ENCODE results near the gene DFFA. TPM values are rescaled to one million over a fixed set of nuclear protein-coding genes. Genes with fewer than 3 reads are reported as not detected.
A peak's percentile ranks its signal among the peaks of the same experiment; 100 is the strongest.
"Not testable (repeated sequence)": the region's sequence is repeated elsewhere in the genome, so short reads cannot be mapped to it uniquely, and the experiment has no call there.

DFFA gene
- total RNA-seq, 1 donor from 2014 or later = 39.8 TPM

GRCh38 chr1:10457875-10458274, 14.5 kb downstream of the DFFA start:
- Mint-ChIP-seq H3K27me3 (ENCODE audit: unreplicated experiment) (no peaks in the 10 kb centered on the region), H3K9me3 (ENCODE audit: unreplicated experiment) (no peaks in the 10 kb centered on the region), H3K36me3 (ENCODE audit: unreplicated experiment) (peaks cover 9% of the 10 kb centered on the region), H3K4me1 (ENCODE audit: unreplicated experiment) (peaks cover 14% of the 10 kb centered on the region), H3K4me3 (ENCODE audit: unreplicated experiment) (no peak overlapping the region), H3K27ac (ENCODE audit: unreplicated experiment) (no peak overlapping the region)
- TF ChIP-seq CTCF (IDR thresholded peaks at IDR 0.05) = no peak
- DNase-seq (ENCODE audit: extremely low spot score, unreplicated experiment) = no peak

GRCh38 chr1:10457462-10457861, 14.9 kb downstream of the DFFA start:
- not testable (repeated sequence) for H3K27me3 Mint-ChIP-seq (ENCODE audit: unreplicated experiment); H3K27ac Mint-ChIP-seq (ENCODE audit: unreplicated experiment); H3K36me3 Mint-ChIP-seq (ENCODE audit: unreplicated experiment); DNase-seq (ENCODE audit: extremely low spot score, unreplicated experiment); H3K4me3 Mint-ChIP-seq (ENCODE audit: unreplicated experiment); H3K9me3 Mint-ChIP-seq (ENCODE audit: unreplicated experiment)
- peaks cover 18% of the 10 kb centered on the region for H3K4me1 Mint-ChIP-seq (ENCODE audit: unreplicated experiment)

- Mint-ChIP-seq H3K27me3 (ENCODE audit: unreplicated experiment) (no peaks in the 10 kb centered on the region), H3K4me1 (ENCODE audit: unreplicated experiment) (peaks cover 23% of the 10 kb centered on the region), H3K36me3 (ENCODE audit: unreplicated experiment) (peaks cover 5% of the 10 kb centered on the region), H3K27ac (ENCODE audit: unreplicated experiment) (no peak overlapping the region), H3K4me3 (ENCODE audit: unreplicated experiment) (no peak overlapping the region), H3K9me3 (ENCODE audit: unreplicated experiment) (no peaks in the 10 kb centered on the region)
- DNase-seq (ENCODE audit: extremely low spot score, unreplicated experiment) = no peak
- no peak for TF ChIP-seq CTCF (IDR thresholded peaks at IDR 0.05)
Measured at GRCh38 chr1:10456661-10457060, 15.7 kb downstream of the DFFA start.

- Mint-ChIP-seq H3K4me3 (ENCODE audit: unreplicated experiment) (no peak overlapping the region), H3K9me3 (ENCODE audit: unreplicated experiment) (no peaks in the 10 kb centered on the region), H3K36me3 (ENCODE audit: unreplicated experiment) (no peaks in the 10 kb centered on the region), H3K27me3 (ENCODE audit: unreplicated experiment) (no peaks in the 10 kb centered on the region), H3K27ac (ENCODE audit: unreplicated experiment) (no peak overlapping the region), H3K4me1 (ENCODE audit: unreplicated experiment) (peaks cover 29% of the 10 kb centered on the region)
- TF ChIP-seq CTCF (IDR thresholded peaks at IDR 0.05) = no peak
- DNase-seq (ENCODE audit: extremely low spot score, unreplicated experiment) = no peak
Measured at GRCh38 chr1:10456048-10456447, 16.3 kb downstream of the DFFA start.

GRCh38 chr1:10451287-10451686, 21.0 kb downstream of the DFFA start:
- peak overlapping the region; percentile 43 for H3K4me3 Mint-ChIP-seq (ENCODE audit: unreplicated experiment)
- H3K27ac Mint-ChIP-seq (ENCODE audit: unreplicated experiment) = peak overlapping the region; percentile 76
- H3K4me1 Mint-ChIP-seq (ENCODE audit: unreplicated experiment) = peaks cover 31% of the 10 kb centered on the region
- TF ChIP-seq CTCF (IDR thresholded peaks at IDR 0.05) = no peak
- H3K36me3 Mint-ChIP-seq (ENCODE audit: unreplicated experiment) = no peaks in the 10 kb centered on the region
- DNase-seq (ENCODE audit: extremely low spot score, unreplicated experiment) = peak; percentile 85
- no peaks in the 10 kb centered on the region for H3K9me3 Mint-ChIP-seq (ENCODE audit: unreplicated experiment)
- H3K27me3 Mint-ChIP-seq (ENCODE audit: unreplicated experiment) = no peaks in the 10 kb centered on the region

- peak overlapping the region; percentile 76 for H3K27ac Mint-ChIP-seq (ENCODE audit: unreplicated experiment)
- no peak for TF ChIP-seq CTCF (IDR thresholded peaks at IDR 0.05)
- H3K9me3 Mint-ChIP-seq (ENCODE audit: unreplicated experiment) = no peaks in the 10 kb centered on the region
- peak overlapping the region; percentile 43 for H3K4me3 Mint-ChIP-seq (ENCODE audit: unreplicated experiment)
- no peaks in the 10 kb centered on the region for H3K27me3 Mint-ChIP-seq (ENCODE audit: unreplicated experiment)
- no peak for DNase-seq (ENCODE audit: extremely low spot score, unreplicated experiment)
- peaks cover 31% of the 10 kb centered on the region for H3K4me1 Mint-ChIP-seq (ENCODE audit: unreplicated experiment)
- H3K36me3 Mint-ChIP-seq (ENCODE audit: unreplicated experiment) = no peaks in the 10 kb centered on the region
Measured at GRCh38 chr1:10450836-10451235, 21.5 kb downstream of the DFFA start.
